SK-N-SH (cell line): Measurements from ENCODE around the gene AHNAK. TPM values are rescaled to one million over a fixed set of nuclear protein-coding genes. Genes with fewer than 3 reads are reported as not detected.

Experiments used
- CTCF ChIA-PET: fragments of 300-600, 350-600 bp; formaldehyde crosslinking; extraction: SDS; loops from one replicate; lab custom pipeline; 2021; lab: Yijun Ruan, JAX
- POLR2A ChIA-PET: fragments of 350-600 bp; sonication (Branson Sonifier 250); formaldehyde crosslinking; extraction: SDS; loops from one replicate; lab custom pipeline; 2020; ENCODE audit warnings: antibody characterized with exemption, inconsistent platforms; lab: Yijun Ruan, JAX
- DNase-seq: peaks from one replicate; pipeline ENCODE4 v3.0.0; 2012
- H2AFZ ChIP-seq: fragments of 200-600 bp; sonication (generic); 2 replicates; pipeline ENCODE4 v1.8.1; 2016; ENCODE audit warnings: antibody characterized with exemption, mild to moderate bottlenecking, low read depth
- H3F3A ChIP-seq: fragments of 200-600 bp; sonication (generic); replicated peaks from 2 replicates; pipeline ENCODE3; 2016; ENCODE audit warnings: antibody characterized with exemption, mild to moderate bottlenecking; ENCODE audit not compliant: insufficient read depth
- H3K27ac ChIP-seq, 2 experiments: fragments of 200-500 bp in 1 of 2; fragments of 200-600 bp in 1 of 2; sonication (Bioruptor generic) in 1 of 2; sonication (generic), shearing (Covaris generic) in 1 of 2; 2 replicates each; pipeline versions ENCODE4 v1.5.1 to v1.6.1; 2014 to 2016; ENCODE audit warnings: low read depth in 2 of 2, inconsistent platforms in 1 of 2, low read length in 1 of 2, mild to moderate bottlenecking in 1 of 2, mixed read lengths in 1 of 2
- H3K27me3 ChIP-seq: fragments of 200-600 bp; sonication (generic), shearing (Covaris generic); 2 replicates; pipeline ENCODE4 v1.6.1; 2016; ENCODE audit warnings: mixed run types; ENCODE audit not compliant: insufficient read depth
- H3K36me3 ChIP-seq, 2 experiments: fragments of 200-500 bp in 1 of 2; fragments of 200-600 bp in 1 of 2; sonication (Bioruptor generic) in 1 of 2; sonication (generic) in 1 of 2; replicated peaks in 1 of 2; 2 replicates each; pipeline versions ENCODE3 to v1.5.1; 2014 to 2016; ENCODE audit warnings: low read length in 1 of 2, mild to moderate bottlenecking in 1 of 2; ENCODE audit not compliant: insufficient read depth in 2 of 2, control insufficient read depth in 1 of 2
- H3K4me1 ChIP-seq, 2 experiments: fragments of 200-500 bp in 1 of 2; fragments of 200-600 bp in 1 of 2; sonication (Bioruptor generic) in 1 of 2; sonication (generic), shearing (Covaris generic) in 1 of 2; 2 replicates each; pipeline versions ENCODE4 v1.5.1 to v1.6.1; 2014 to 2016; ENCODE audit warnings: low read depth in 1 of 2, low read length in 1 of 2, mixed run types in 1 of 2; ENCODE audit not compliant: insufficient read depth in 2 of 2, control insufficient read depth in 1 of 2
- H3K4me2 ChIP-seq: fragments of 200-600 bp; sonication (generic), shearing (Covaris generic); 2 replicates; pipeline ENCODE4 v1.6.1; 2017; ENCODE audit warnings: mixed run types
- H3K4me3 ChIP-seq, 2 experiments: fragments of 200-500 bp in 1 of 2; fragments of 200-600 bp in 1 of 2; sonication (Bioruptor generic) in 1 of 2; sonication (generic), shearing (Covaris generic) in 1 of 2; 2 replicates each; pipeline versions ENCODE4 v1.5.1 to v1.8.1; 2014 to 2016; ENCODE audit warnings: low read depth in 2 of 2, inconsistent platforms in 1 of 2, low read length in 1 of 2, mild to moderate bottlenecking in 1 of 2, mixed read lengths in 1 of 2, moderate library complexity in 1 of 2
- H3K79me2 ChIP-seq: fragments of 200-600 bp; sonication (generic); 2 replicates; pipeline ENCODE4 v1.8.1; 2017; ENCODE audit warnings: mild to moderate bottlenecking; ENCODE audit not compliant: insufficient read depth
- H3K9ac ChIP-seq: fragments of 200-600 bp; sonication (generic); 2 replicates; pipeline ENCODE4 v1.6.1; 2017; ENCODE audit warnings: mixed run types
- H3K9me2 ChIP-seq: fragments of 200-600 bp; sonication (generic); 2 replicates; pipeline ENCODE4 v1.6.1; 2017; ENCODE audit warnings: mixed run types
- H3K9me3 ChIP-seq: fragments of 200-600 bp; sonication (generic); 2 replicates; pipeline ENCODE4 v1.6.1; 2017; ENCODE audit warnings: mixed run types, mild to moderate bottlenecking, moderate library complexity
- H4K20me1 ChIP-seq: fragments of 200-600 bp; sonication (generic); 2 replicates; pipeline ENCODE4 v1.6.1; 2017; ENCODE audit warnings: mild to moderate bottlenecking, mixed run types; ENCODE audit not compliant: insufficient read depth
- CTCF ChIP-seq: fragments of 200-600 bp; sonication (generic); IDR thresholded peaks from 2 replicates; pipeline ENCODE4 v1.6.1; 2017; ENCODE audit warnings: antibody characterized with exemption, mild to moderate bottlenecking, moderate library complexity
- ELF1 ChIP-seq: IDR thresholded peaks from 2 replicates; pipeline ENCODE4 v1.4.0; 2012
- EP300 ChIP-seq, 2 experiments: IDR thresholded peaks; 2 replicates each; pipeline versions ENCODE4 v1.4.0 to v1.6.1; 2012; ENCODE audit warnings: borderline replicate concordance in 1 of 2, low read depth in 1 of 2, low read length in 1 of 2
- FOXJ3 ChIP-seq: sonication (generic); formaldehyde crosslinking; IDR thresholded peaks from 2 replicates; pipeline ENCODE4 v1.5.1; 2020; ENCODE audit warnings: mild to moderate bottlenecking, missing genetic modification reagents
- IRF3 ChIP-seq: fragments of 150-350 bp; IDR thresholded peaks from 2 replicates; pipeline ENCODE4 v1.6.1; 2016; ENCODE audit warnings: mild to moderate bottlenecking, low read depth, low read length
- JUND ChIP-seq: IDR thresholded peaks from 2 replicates; pipeline ENCODE4 v1.4.0; 2012
- PBX3 ChIP-seq: IDR thresholded peaks from 2 replicates; pipeline ENCODE4; 2012
- RAD21 ChIP-seq: IDR thresholded peaks from 2 replicates; pipeline ENCODE4 v1.6.1; 2012; ENCODE audit warnings: mild to moderate bottlenecking, low read length
- TEAD4 ChIP-seq: IDR thresholded peaks from 2 replicates; pipeline ENCODE4 v1.4.0; 2012; ENCODE audit warnings: mild to moderate bottlenecking, borderline replicate concordance; ENCODE audit not compliant: insufficient read depth
- USF2 ChIP-seq: fragments of 150-350 bp; IDR thresholded peaks from 2 replicates; pipeline ENCODE4 v1.6.1; 2017; ENCODE audit warnings: antibody characterized with exemption, low read length, low read depth, borderline replicate concordance
- YY1 ChIP-seq: IDR thresholded peaks from 2 replicates; pipeline ENCODE4 v1.4.0; 2012; ENCODE audit warnings: low read depth, mild to moderate bottlenecking
- WGBS: methylation state at CpG from one replicate; pipeline ENCODE4 v1.1.6; 2017; ENCODE audit warnings: low lambda C conversion rate; 5-methylcytosine and 5-hydroxymethylcytosine counted together
- polyA plus RNA-seq, 3 experiments: library from polyadenylated mRNA; depleted of rRNA; stranded (reverse); fragments of >200 nt; gene quantifications; 2 replicates each; pipeline ENCODE4 v1.2.3, GENCODE V29; 2012

The AHNAK gene
- polyA plus RNA-seq, 1 of the 3 experiments (the other 2 are of a cell fraction): 57.8 TPM

GRCh38 chr11:62402960-62403730, 143.5 kb downstream of the AHNAK start:
- CTCF ChIA-PET: interaction anchor here (1.2 to 5.5 kb wide), 4 partner anchors 13 to 140 kb away, joined by 3 to 60 read pairs (median 22); no protein-coding TSS in a partner anchor
- POLR2A ChIA-PET: interaction anchor here (0.6 to 0.7 kb wide), 2 partner anchors 21 to 87 kb away, joined by 3 to 7 read pairs; no protein-coding TSS in a partner anchor

More at GRCh38 chr11:62402960-62403730, 143.5 kb downstream of the AHNAK start:
- no peak for DNase-seq
- Histone ChIP-seq H3K36me3 (no peaks in the 10 kb centered on the region), H2AFZ (no peak overlapping the region), H3K4me2 (no peak overlapping the region), H3K9ac (no peak overlapping the region), H3K27me3 (no peaks in the 10 kb centered on the region), H3K4me3 (no peak overlapping the region), H3K27ac (no peak overlapping the region), H3F3A (peaks cover 7% of the 10 kb centered on the region), H3K4me1 (peaks cover 28 to 40% of the 10 kb centered on the region in 2 experiments; a peak in 3 of 4 replicates), H3K9me2 (no peaks in the 10 kb centered on the region), H3K79me2 (no peaks in the 10 kb centered on the region), H4K20me1 (no peaks in the 10 kb centered on the region), H3K9me3 (no peaks in the 10 kb centered on the region)
- TF ChIP-seq IRF3 (no peak), CTCF (no peak), JUND (no peak), RAD21 (no peak), USF2 (no peak), PBX3 (no peak), EP300 (IDR thresholded peaks at IDR 0.05; ENCODE audit: borderline replicate concordance in 1 of 2, low read depth in 1 of 2, low read length in 1 of 2) (no peak), FOXJ3 (CRISPR knock-in tag) (no peak), TEAD4 (no peak), YY1 (no peak), ELF1 (no peak)
- 90% methylated on average over 12 of the region's 12 CpGs for WGBS
